HG03025 (cell line): ENCODE measurements around the gene KY.
"Not testable (repeated sequence)": the region's sequence is repeated elsewhere in the genome, so short reads cannot be mapped to it uniquely, and the experiment has no call there.

Experiments
- ATAC-seq: cut with Tn5 transposase; IDR thresholded peaks from one replicate; pipeline ENCODE4 v1.9.1; 2021; ENCODE audit warnings: mild to moderate bottlenecking, moderate library complexity; ENCODE audit not compliant: unreplicated experiment, low FRiP score

Gene KY

DNA sequence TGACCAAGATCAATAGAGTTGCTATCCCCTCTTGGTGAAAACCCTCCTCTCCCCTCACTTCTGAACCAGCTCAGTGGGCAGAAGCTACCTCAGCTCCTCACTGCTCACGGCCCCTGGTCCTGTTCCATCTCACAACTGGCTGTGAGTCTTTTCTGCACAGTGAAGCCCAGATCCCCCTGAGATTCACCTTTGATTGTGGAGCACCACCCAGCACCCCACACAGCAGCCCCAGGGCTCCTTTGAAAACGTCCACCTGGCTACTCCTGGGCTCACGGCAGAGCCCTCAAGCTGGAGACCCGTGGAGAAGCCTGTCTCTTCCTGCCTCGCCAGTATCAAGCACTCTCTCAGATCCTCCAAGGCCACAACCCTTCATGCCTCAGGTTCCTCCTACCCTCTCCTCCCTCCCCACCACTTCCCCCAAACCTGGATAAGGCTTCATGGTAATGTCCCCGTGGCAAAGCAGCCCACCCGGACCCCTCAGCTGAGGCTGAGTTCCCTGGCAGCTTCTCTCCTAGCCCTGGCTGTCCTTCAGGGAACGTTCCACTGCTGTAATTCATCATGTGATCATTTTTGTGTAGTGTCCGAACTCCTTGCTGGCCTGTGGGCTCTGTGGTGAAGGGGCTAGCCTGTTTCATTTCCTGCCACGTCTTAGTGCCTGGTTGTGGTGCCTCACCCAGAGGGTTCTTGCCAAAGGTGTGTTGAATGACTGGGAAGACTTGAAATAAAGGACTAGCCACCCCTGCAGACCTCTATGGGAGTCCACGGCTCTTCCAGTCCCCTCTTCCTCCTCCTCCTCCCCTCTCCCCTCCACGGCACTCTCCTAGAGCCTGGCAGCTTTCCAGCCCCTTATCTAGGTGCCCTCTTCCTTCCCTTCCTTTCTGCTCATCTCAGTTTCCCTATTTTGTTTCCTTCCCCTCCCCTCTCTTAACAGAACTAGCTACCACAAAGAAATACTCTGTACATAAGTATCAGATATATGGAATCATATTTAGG is 44.5 kb downstream of the KY start:
- no peak for ATAC-seq

DNA sequence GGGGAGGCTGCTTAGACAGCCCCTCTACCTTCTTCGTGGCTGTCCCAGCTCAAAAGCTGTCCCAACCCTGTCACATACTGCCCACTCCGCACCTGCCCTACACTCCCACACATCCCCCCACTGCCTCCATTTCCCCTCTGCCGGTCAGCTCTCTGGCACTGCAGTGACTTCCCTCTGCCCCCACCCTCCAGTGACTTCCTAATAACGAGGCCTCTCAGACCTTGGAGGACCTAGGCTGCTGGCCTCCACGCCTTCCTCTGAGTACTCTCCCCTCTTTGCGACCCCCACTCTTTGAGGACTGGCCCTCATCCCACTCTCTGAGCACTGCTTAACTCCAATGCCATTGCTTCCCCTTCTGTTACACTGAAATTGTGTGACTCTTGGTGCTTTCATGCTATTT is 45.3 kb downstream of the KY start:
- no peak for ATAC-seq

DNA sequence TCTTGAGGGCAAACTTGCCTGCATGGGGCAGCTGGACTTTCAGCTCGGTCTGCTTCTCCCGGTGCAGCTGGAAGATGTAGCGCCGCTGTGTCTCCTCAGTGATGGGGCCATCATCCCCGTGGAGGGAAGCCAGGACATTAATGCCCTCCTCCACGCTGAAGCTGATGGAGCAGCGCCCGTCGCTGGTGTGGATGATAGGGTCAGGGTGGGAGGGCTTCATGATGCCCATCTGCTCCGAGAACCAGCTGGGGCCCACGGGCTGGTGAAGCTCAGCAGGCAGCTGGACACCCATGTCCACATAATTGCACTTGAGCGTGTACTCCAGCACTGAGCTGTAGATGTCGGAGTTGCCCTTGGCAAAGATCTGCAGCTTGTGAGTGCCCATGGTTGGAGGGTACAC is 46.9 kb downstream of the KY start:
- no peak for ATAC-seq

DNA sequence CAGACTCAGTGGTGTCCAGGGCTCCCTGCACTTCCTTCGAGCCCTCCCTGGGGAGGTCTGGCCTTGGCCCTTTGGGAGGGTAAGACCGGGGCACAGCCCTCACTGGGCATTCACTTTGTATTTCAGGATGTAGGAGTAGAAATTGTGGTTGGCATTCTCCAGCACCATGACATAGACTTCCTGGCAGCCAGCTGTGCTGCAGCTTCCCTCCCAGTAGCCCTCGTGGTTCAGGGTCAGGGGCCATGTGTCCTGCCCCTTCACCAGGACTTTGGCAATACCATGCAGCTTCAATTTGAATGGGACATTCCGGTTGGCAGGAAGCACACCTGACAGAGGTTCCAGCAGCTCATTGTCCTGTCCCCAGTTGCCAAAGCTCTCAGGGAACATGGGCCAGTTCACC is 47.3 kb downstream of the KY start:
- no peak for ATAC-seq

DNA sequence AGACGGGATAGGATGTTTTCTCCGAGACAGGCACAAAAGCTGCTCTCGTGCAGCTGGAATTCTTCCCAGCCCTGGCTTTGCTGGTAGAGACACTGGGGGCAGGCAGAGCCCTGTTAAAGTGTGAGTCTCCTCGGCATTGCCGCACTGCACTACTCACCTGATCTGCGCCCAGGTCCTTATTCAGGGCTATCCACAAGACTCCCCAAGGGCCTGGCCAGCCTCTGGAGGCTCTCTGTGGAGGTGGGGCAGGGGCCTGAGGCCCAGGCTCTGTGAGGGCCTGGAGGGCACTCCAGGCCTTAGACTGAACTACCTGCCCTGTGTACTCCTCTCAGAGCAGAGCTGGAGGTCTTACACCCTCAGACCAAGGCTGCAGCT is 48.4 kb downstream of the KY start:
- ATAC-seq: no peak

DNA sequence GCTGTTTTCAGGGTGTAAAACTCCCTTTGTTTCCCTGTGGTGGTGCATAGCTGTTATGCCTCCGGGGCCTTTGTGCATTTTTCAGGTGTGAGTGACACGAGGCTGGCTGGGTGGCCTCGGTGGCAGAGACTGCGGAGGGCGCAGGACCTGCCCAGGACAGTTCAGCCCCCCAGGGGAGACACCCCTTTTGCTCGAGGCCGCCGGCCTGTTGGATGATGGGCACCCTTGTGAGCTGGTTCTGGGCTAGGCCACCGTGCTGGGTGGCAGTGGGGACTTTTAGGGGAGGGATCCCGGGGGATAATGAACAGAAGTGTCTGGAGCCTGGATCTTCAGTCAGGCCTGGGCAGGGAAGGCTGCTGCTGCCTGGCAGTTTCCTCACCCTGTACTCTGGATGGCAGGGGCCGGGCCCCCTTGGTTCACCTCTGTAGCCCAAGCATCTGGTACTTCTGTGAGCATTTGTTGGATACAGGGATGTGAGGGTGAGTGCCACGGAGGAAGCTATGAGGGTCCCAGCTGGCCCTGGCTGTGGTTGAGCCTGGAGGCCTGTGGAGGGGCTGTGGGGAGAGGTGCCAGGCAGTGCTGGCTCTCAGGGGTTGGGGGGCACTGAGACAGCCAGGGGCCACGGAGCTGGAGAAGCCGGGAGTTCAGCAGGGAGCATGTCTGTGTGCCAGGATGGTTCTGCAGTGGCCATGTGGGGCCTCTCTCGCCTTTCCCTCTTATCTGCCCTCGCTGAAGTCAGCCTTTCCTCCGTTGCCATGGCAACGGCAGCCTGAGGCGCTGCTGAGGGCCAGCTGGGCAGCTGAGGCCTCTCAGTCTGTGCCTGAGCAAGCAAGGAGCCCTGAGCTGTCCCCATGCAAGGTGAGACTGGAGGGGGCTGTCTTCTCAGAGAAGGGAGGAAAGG is 49.0 kb downstream of the KY start:
- no peak for ATAC-seq

DNA sequence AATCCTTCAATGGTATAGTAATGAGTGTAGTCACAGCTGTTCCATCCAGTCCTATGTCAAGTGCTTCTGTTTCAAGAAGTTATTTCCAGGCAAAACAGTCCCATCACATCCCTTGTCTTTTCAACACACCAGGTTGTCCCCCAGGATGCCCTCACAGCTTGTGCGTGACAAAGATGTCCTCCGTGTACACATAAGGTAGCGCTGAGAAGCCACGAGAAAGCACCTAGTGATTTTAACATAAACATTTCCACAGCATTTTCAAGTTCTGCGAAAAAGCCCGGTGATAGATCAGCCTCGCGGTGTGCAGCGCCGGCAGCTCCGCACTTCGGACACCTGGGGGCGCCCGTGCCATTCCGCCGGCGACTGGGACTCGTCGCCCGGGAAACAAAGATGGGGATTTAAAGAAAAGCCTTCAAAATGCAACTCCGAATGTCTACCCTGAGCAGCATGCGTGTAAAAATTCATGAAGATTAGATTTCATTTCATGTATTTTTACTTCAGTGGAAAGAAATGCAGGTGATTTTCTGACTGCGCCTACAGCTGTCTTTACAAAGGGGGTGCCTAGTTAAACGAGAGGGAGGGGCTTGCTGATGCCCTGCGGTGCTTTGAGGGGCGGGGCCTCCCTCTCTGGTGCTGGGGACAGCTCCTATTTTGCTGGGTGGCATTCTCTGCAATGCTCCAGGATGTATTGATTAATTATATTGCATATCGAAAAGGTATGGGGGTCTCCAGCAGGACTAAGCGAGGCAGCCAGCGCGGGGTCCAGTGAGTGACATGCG is 49.9 kb downstream of the KY start:
- ATAC-seq: no peak

DNA sequence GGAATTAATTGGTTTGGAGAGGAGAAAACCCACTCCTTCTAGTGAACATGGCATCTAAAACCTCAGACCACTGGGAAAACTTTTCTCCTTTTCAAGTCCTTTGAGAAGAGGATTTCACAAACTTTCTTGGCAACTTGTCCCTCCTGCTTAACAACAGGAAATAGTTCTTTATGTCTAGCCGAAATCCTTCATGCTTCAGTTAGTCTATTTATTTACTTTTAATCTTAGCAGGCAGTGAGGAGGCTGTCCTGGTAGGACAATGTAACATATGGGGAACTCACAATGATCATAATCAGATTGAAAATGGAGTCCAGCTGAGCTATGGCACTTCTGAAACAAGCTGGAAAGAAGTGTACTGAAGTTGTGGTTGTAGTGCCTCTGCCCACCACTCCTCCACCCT is 50.6 kb downstream of the KY start:
- no peak for ATAC-seq

DNA sequence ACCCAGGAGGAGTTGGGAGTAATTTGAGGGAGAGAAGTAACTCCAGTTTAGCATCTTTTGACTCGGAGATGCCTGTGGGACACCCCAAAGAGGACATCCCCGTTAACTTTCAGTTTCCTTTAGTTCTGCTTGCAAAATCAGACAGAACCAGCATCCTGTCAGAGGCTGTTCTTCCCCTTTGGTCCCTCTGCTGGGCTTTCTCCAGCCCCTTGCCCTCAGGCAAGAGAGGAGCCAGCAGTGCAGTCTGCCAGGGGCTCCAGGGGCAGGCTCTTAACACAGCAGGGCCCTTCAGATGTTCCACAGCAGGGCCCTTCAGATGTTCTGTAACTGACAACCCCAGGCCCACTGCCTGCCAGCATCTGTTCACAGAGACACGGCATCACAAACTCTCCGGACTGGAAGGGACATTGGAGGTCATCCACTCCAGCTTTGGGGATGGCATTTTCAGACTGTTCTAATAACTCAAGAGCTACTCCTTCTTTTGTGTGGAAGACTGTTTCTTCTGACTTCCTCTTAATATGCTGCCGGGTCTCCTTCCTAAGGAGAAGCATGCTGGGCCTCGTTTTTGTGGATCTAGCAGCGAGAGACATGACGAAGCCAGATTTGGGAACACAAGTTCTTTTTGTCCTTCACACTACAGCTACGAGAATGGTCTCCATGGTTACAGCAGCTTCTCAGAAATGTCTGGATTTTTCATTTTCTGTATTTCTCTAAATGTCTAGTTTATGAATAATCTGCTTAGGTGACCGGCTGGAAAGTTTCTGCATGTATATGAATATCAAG is 51.9 kb downstream of the KY start:
- ATAC-seq: no peak

DNA sequence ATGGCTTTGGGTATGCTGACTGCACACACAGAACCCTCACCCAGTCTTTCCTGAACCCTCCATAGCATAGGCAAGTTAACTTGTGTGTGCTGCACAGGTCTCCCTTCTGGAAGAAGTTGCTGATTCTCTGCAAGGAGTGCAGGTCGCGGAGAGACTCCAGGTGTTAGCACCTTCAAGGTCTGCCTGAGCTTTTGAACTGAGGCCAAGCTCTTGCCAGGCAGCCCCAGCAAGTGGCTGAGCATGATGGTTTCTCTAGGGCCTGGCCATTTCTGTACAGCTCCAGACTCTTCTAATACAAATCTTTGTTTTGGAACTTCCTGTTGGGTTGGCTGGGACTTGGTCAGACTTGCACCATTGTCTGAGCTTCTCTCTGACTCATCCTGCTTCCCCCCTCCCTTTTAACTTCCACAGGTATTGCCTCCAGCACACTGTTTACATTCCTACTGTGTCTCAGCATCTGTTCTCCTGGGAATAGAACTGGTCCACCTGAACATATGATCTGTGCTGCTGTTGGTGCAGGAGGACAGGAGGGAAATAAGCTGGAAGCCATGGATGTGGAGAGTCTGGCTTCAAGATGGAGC is 53.3 kb downstream of the KY start:
- no peak for ATAC-seq

DNA sequence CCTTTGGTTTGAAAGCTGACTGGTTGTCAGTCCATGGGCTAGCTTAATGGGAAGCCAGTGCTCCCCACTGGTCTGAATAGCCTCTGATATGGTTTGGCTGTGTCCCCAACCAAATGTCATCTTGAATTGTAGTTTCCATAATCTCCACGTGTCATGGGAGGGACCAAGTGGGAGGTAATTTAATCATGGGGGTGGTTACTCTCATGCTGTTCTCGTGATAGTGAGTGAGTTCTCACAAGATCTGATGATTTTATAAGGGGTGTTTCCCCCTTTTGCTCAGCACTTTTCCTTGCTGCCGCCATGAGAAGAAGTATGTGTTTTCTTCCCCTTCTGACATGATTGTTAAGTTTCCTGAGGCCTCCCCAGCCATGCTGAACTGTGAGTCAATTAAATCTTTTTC is 55.8 kb downstream of the KY start:
- not testable (repeated sequence) for ATAC-seq

DNA sequence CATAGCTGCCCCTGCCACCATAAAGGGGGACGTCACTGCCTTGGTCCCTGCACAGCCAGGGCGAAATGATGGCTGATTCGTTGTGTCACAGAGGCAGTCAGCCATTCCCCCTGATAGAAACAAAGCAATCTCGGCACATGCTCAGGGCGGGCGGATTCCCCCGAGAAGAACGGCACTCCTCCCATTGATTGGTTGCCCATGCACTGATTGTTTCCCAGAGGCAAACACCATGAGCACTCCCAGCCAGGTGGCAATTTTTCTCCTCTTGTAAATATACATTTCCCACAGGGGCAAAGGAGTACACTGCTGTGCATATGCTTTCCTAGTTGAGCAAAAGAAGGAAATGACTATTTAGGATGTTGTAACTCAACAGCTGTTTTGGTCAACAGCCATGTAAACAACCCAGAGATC is 56.5 kb downstream of the KY start:
- no peak for ATAC-seq

DNA sequence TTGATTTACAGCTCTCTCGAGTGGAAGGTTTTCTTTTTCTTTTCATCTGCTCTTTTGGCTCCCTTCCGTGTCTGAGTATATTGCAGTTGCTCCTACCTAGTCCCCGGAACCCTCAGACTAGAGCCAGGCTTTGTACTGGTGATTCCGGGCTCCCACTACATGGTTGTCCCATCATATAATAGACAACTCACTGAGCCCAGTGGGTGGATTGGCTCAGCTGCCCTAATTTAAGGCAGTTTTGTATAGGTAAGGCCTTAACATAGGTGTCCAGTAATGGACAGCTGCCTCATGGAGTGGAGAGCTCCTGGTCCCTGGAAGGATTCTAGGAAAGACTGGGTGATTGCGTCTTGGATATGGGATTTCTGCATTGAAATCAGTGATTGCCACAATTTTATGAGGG is 58.0 kb downstream of the KY start:
- ATAC-seq: no peak

DNA sequence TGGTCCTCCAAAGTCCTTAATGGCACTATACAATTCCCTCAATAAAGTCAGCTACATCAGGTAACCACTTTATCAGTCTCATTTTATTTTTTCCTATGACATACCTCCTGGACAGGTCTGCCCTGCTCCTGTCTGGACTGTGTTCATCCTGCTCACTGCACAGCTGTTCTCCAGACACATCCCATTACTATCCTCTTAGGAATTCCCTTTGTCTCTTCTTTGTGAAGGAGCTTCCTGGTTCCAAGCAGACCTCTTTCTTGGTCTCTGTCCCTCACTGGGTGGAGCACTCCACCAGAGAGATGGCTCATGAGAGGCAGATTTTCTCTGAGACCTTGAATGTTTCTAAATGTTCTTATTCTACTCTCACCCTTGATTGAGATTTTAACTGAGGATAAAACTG is 60.1 kb downstream of the KY start:
- ATAC-seq: no peak

DNA sequence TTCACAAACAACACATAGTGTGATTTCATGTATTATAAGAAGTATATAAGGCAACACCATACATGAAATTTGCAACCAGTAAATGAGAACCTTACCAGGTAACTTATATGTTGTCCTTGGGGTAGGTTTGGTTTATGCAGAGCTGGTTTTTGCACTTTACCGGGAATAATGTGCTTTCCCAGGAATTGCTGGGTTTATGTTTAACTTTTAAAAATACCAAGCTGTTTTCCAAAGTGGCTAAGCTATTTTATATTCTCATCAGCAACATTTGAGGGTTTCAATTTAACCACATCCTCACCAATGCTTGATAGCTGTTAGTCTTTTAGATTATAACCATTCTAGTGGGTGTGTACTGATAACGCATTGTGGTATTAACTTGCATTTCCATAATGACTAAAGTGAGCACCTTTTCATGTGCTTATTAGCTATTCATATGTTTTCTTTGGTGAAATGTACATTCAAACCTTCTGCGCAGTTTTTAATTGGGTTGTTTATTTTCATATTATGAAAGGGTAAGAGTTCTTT is 71.6 kb downstream of the KY start:
- ATAC-seq: no peak

DNA sequence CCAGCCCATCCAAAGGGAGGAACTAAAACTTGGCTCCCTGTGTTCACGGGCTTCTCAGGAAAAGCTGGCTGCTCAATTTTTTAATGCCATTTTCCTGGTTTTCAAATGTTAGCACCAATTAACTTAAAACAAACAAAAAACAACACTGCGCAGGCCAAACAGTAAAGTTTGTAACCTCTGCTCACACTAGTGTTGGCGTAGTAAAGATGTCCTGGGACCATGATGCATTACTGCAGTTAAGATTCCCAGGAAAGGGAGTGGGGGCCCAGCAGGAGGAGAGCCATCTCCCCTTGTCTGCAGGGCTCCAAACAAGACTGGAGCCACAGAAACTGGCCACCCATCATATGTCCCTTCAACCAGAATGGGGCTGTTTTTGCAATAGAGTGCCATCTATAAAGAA is 74.0 kb downstream of the KY start:
- no peak for ATAC-seq

DNA sequence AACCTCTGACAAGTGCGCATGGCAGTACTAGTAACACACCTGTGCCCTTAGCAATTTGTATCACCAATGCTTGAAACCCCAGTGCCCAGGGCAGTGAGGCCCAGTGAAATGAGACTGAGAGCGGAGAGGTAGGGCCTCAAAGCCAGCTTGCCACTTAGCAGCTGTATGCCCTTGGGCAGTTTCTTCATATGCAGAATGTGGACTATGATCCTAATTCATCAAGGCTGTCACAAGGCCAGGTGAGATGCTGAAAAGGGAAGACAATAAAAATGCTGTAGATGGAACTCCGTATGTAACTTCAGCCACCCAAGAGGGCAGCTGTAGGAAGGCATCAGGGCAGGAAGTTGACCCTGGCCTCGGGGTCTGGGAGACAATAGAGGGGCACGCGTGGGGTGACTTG is 74.4 kb downstream of the KY start:
- ATAC-seq: no peak

DNA sequence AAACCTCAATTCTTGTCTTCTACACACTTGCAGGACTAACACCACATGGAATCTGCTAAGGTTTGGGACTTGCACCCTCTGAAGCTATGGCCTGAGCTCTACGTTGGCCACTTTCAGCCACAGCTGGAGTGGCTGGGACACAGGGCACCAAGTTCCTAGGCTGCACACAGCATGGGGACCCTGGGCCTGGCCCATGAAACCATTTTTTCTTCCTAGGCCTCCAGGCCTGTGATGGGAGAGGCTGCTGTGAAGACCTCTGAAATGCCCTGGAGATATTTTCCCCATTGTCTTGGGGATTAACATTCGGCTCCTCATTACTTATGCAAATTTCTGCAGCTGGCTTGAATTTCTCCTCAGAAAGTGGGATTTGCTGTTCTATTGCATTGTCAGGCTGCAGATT is 80.9 kb downstream of the KY start:
- not testable (repeated sequence) for ATAC-seq

DNA sequence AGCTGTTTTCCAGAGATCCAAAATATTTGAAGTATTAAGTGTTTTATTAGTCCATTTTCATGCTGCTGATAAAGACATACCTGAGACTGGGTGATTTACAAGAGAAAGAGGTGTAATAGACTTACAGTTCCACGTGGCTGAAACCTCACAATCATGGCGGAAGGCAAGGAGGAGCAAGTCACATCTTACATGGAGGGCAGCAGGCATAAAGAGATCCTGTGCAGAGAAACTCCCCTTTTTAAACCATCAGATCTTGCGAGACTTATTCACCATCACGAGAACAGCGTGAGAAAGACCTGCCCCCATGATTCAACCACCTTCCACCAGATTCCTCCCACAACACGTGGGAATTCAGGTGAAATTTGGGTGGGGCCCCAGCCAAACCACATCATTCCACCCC is 82.0 kb downstream of the KY start:
- ATAC-seq: no peak
